H7 (cell line): ENCODE results near the gene EML5. TPM values are rescaled to one million over a fixed set of nuclear protein-coding genes. Genes with fewer than 3 reads are reported as not detected.

Source experiments
- DNase-seq: peaks from one replicate; pipeline ENCODE4 v3.0.0; 2012
- H3K27me3 ChIP-seq: 2 replicates; pipeline ENCODE4 v1.6.0; 2011; ENCODE audit warnings: mild to moderate bottlenecking, low read length; ENCODE audit not compliant: control insufficient read depth, insufficient read depth
- H3K36me3 ChIP-seq: replicated peaks from 2 replicates; pipeline ENCODE4 v1.5.1; 2011; ENCODE audit warnings: low read length; ENCODE audit not compliant: control insufficient read depth, insufficient read depth
- H3K4me3 ChIP-seq: 2 replicates; pipeline ENCODE4 v1.5.1; 2011; ENCODE audit warnings: low read depth, mild to moderate bottlenecking, control low read depth, low read length, moderate library complexity; ENCODE audit not compliant: insufficient read depth
- total RNA-seq: library from RNA; depleted of rRNA; stranded (reverse); fragments of >200 nt; shearing (Covaris generic); gene quantifications from 2 replicates; pipeline ENCODE4 v1.2.3, GENCODE V29; 2014

Gene EML5
- total RNA-seq, 1 experiment from 2014 or later: 0.38 TPM

DNA sequence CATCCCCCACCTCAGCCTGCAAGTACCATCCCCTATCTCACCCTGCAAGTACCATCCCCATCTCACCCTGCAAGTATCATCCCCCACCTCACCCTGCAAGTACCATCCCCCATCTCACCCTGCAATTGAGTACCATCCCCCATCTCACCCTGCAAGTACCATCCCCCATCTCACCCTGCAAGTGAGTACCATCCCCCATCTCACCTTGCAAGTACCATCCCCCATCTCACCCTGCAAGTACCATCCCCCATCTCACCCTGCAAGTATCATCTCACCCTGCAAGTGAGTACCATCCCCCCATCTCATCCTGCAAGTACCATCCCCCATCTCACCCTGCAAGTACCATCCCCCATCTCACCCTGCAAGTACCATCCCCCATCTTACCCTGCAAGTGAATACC lies 184.9 kb downstream of the EML5 start:
- Histone ChIP-seq H3K27me3 (no peaks in the 10 kb centered on the region), H3K4me3 (no peak overlapping the region), H3K36me3 (peaks cover 33% of the 10 kb centered on the region)
- no peak for DNase-seq

DNA sequence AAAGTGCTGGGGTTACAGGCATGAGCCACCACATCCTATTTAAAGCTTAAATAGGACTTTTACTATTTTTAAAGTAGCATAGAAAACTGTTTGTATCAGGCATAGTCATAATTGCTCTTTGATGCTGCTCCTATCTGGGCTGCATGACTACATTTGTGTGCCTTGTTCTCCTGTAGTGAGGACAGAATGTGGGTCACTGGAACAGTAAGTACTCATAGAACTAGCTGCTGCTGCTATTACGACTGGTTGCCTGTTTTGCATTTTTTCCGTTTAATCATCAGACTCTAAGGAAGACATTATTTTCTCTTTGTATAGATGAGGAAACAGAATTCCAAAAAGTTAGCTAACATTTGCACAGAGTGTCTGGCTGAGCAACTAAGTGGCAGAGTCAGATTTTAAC lies 187.2 kb downstream of the EML5 start:
- no peak for DNase-seq
- H3K36me3 ChIP-seq: peaks cover 28% of the 10 kb centered on the region
- H3K4me3 ChIP-seq: no peak overlapping the region
- H3K27me3 ChIP-seq: no peaks in the 10 kb centered on the region

DNA sequence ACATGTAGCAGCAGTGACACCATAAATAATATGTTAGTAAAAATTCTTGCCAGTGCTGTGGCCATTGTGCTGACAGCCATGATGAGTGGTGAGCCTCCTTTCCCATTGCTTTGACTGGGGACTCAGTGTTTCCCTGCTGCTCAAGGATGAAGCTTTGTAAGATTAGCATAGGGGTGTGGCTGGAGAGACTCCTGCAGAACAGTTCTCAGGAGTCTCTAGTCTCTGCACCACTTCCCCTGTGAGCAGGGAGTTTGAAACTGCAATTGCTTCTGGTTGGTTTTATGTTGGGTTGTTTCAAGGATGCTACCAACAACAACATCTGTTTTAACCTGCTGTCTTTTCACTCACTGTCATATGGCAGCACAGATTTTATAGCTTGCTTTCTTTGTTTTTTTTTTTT lies 188.5 kb downstream of the EML5 start:
- H3K4me3 ChIP-seq: no peak overlapping the region
- no peaks in the 10 kb centered on the region for H3K27me3 ChIP-seq
- H3K36me3 ChIP-seq: peaks cover 26% of the 10 kb centered on the region
- no peak for DNase-seq

DNA sequence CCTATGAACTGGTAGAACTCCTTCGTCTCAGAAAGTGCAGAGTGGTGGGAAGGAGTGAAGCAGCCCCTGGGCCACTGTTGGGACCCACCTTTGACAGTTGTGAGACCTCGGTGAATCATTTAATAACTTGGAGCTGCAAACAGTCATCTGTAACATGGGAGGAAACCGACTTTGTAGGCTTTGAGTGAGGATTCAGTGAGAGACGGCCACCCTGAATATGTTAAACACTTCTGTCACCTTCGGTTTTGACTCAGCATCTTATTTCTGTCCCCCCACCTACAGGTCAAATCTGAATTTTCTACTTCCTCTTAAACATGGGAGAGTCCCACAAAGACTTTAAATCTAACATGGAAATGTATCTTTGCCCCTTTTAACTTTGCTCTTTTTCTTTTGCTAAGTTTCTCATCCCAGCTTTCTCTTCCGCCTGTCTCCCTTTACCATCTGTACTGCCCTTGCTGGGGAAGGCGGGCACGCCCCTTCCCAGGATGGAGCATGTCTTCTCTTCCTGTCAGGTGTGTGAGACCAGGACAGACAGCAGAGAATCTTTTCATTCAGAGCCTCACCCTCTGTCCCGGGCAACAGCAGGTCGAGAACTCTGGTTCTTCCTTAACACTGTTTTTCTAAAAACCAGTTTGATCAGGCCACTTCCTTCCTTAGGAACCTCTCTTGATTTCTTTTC lies 192.9 kb downstream of the EML5 start:
- Histone ChIP-seq H3K27me3 (no peaks in the 10 kb centered on the region), H3K36me3 (peaks cover 30% of the 10 kb centered on the region), H3K4me3 (no peak overlapping the region)
- DNase-seq: no peak

DNA sequence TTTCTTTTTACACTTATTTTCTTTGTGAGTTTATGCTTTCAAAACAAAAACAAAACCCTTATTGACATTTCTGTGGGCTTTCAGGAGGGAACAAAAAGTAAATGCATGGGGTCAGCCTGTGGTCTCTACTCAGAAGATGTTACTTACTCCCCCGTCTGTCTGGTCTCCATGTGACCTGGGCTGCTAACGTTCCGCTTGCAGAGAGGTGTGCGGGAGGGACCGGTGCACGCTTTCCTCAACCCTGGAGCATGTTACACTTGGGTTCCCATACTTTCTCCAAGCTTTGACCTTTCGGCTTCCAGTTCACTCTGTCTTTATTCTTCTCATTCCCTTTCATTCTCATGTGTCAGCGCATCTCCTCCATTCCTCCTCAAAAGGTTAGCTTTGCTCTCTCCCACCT lies 193.4 kb downstream of the EML5 start:
- no peaks in the 10 kb centered on the region for H3K27me3 ChIP-seq
- peaks cover 30% of the 10 kb centered on the region for H3K36me3 ChIP-seq

DNA sequence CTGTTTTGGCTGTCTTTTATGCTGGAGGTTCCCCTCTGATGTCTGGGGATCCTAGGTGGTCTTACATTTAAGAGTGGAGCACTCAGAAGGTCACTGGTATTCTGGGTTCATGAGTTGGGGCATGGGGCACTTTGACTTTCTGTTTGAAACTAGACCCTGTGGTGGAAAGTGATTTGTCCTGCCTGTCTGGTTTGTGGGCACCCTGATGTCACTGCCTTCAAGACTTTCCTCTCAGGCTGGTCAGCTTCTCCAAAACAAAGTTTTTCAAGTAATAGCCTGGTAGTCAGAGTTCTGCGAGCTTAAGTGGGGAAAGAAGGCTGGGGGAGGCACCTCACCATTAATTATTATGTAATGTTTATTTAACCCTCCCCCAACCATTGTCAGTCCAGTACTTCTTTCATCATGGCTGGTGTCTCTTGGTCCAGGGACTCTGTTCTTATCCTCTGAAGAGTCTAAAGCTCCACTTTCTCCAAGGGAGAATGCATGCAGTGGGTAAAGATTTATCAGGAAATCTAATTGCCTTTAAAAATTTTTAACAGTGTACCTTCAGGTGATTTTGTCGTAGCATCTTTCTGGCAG lies 194.6 kb downstream of the EML5 start:
- peaks cover 30% of the 10 kb centered on the region for H3K36me3 ChIP-seq
- DNase-seq: no peak
- no peaks in the 10 kb centered on the region for H3K27me3 ChIP-seq
- no peak overlapping the region for H3K4me3 ChIP-seq

More for the DNA sequence above, 193.4 kb downstream of the EML5 start:
- no peak for DNase-seq
- no peak overlapping the region for H3K4me3 ChIP-seq

DNA sequence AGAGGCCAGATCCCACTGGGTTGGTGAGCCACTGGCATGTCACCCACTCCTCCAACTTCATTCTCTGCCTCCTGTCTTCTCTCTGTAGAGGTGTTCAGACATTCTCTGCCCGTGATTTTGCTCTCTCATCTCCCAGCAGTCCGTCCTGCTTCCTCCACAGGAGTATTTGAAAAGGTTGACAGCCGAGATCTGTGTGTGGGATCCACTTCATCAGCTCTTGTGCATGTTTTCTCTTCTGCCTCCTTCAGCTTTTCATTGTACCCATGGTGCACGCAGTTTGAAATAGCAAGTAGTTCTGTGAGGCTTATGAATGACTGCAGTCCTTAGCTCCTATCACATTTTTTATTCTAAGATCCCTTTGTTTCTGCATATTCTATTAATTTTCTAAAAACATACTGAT lies 195.2 kb downstream of the EML5 start:
- DNase-seq: no peak
- Histone ChIP-seq H3K4me3 (no peak overlapping the region), H3K27me3 (no peaks in the 10 kb centered on the region), H3K36me3 (peaks cover 25% of the 10 kb centered on the region)

DNA sequence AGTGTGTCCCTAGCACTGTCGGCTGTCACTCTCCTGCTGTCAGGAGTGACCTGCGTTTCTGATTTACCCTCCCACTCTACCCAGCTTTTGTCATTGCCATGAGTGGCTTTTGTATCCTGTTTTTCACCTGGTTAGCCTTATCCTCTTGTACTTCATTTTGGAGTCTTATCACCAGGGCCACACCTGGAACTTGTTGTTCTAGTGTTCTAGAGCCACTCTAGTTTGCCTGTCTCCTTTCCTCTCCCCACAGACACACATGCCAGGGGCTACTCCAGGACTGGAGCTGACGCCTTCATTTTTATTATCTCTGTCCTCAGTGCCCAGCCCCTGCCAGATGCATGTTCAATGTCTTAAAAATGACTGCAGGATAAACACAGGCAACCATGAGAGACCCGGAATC lies 195.7 kb downstream of the EML5 start:
- Histone ChIP-seq H3K27me3 (no peaks in the 10 kb centered on the region), H3K4me3 (no peak overlapping the region), H3K36me3 (peaks cover 25% of the 10 kb centered on the region)
- no peak for DNase-seq

DNA sequence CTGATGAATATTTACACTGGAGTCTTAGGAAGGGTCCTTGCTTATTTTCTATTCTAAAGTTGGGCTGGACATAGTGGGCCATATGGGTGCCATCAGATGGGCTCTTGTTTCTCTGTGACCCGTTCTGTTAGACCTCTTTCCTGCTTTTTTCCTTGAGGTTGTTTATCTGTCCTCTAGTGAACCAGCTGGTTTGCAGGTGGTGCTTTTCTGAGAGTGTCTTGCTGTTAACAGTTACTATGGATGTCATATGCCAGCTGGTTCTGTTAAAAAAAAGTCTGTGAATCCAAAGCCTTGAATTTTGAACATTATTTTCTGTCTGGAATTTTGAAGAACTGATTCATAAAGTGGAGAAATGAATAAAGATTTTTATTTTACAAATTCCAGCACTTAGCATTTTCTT lies 200.7 kb downstream of the EML5 start:
- Histone ChIP-seq H3K27me3 (no peaks in the 10 kb centered on the region), H3K4me3 (no peak overlapping the region), H3K36me3 (peaks cover 12% of the 10 kb centered on the region)
- no peak for DNase-seq

DNA sequence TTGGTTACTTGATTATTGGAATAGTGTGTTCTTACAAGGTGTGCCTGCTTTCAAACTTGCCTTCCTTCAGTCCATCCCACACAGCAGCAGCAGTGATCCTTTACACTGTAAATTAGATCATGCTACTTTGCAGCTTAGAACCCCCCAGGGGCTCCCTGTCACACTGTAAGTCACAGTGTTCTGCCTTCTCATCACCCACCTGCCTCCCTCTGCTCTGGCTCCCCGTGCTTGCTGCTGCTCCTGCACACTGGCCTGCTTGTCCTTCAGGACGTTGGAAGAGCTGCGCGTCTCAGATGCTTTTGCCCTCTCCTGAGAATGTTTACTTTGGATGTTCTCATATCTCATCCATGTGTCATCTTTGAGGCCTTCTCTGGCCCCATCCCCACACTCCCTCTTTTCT lies 202.6 kb downstream of the EML5 start:
- DNase-seq: no peak
- Histone ChIP-seq H3K36me3 (peaks cover 9% of the 10 kb centered on the region), H3K27me3 (no peaks in the 10 kb centered on the region), H3K4me3 (no peak overlapping the region)

DNA sequence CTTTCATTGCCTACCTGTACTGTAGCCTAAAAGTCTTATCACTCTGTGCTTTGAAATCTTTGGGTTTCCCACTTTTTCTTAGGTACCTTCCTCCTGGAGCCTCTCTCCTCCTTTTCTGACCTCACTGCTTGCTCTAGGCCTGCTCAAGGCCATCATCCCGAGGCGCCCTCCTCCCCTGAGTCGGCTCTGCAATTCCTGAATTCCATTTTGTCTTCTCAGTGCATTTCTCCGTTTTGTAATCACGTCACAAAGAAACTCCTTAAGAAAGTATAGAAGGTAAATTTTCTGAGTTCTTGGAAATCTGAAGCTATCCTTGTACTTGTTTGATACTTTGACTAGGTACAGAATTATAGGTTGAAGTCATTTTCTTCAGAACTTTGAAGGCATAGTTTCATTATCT lies 204.7 kb downstream of the EML5 start:
- no peak for DNase-seq
- Histone ChIP-seq H3K4me3 (no peak overlapping the region), H3K36me3 (peaks cover 9% of the 10 kb centered on the region), H3K27me3 (no peaks in the 10 kb centered on the region)

DNA sequence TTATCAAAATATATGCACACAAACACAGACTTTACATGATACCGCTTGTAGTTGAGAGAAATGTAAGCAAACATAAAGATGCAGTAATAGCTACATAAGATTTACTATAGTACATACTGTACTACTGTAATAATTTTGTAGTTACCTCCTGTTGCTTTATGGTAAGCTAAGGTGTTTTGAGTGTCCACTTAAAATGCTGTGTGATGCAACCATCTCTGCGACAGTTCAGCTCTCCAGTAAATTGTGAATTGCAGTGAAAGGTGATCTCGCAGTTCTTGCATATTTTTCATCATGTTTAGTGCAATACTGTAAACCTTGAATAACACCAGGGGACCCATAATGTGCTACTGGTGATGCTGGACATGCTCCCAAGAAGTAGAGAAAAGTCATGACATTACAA lies 208.3 kb downstream of the EML5 start:
- Histone ChIP-seq H3K4me3 (no peak overlapping the region), H3K27me3 (no peaks in the 10 kb centered on the region), H3K36me3 (peaks cover 9% of the 10 kb centered on the region)
- DNase-seq: no peak

DNA sequence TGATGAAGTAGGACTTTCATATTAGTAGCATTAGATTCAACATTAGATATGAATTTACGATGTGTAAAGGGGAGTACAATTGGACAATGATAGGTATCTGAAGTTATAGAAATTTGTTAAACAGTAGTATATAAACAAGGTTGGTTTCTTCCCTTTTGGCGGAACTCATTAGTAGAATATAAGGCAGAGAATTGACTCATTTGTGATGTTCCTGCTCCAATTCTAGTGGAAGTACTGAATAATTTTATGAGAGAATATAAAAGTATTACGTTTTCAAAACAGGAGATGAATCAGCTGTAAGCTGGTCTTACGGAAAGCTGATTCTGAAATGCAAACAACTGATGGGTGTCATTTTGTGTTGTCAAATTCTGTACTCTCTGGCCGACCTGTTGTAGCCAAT lies 216.5 kb downstream of the EML5 start:
- peaks cover 35% of the 10 kb centered on the region for H3K36me3 ChIP-seq
- H3K27me3 ChIP-seq: no peaks in the 10 kb centered on the region
- no peak for DNase-seq

DNA sequence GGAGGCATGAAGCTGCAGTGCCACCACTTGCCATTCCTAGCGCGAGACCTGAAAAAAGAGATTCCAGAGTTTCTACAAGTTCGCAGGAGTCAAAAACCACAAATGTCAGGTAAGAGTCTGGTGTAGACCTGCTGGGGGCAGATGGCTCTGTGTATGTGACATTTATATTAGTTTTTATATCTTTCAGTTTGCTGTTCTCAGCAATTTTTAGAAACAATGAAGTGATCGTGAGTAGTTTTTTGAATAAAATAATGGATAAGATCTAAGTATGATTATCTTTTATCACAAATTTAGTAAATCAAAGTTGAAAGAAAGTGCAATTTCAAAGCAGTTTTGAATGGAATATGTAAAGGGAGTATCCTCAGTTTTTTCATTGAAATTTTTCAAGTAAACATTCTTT lies 220.6 kb downstream of the EML5 start:
- Histone ChIP-seq H3K27me3 (no peaks in the 10 kb centered on the region), H3K36me3 (peaks cover 31% of the 10 kb centered on the region), H3K4me3 (no peak overlapping the region)
- DNase-seq: no peak

More for the DNA sequence above, 216.5 kb downstream of the EML5 start:
- no peak overlapping the region for H3K4me3 ChIP-seq

DNA sequence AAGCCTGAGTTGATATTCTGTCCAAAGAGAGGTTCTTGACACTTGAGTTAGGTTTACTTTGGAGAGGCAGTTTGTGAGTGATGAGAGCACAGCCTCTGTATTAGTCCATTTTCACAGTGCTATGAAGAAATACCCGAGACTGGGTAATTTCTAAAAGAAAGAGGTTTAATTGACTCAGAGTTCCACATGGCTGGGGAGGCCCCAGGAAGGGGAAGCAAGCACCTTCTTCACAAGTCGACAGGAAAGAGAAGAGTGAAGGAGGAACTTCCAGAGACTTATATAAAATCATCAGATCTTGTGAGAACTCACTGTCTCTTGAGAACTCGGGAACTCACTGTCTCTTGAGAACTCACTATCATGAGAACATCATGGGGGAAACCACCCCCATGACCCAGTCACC lies 224.6 kb downstream of the EML5 start:
- no peak overlapping the region for H3K4me3 ChIP-seq
- no peak for DNase-seq
- H3K36me3 ChIP-seq: peaks cover 25% of the 10 kb centered on the region
- no peaks in the 10 kb centered on the region for H3K27me3 ChIP-seq

DNA sequence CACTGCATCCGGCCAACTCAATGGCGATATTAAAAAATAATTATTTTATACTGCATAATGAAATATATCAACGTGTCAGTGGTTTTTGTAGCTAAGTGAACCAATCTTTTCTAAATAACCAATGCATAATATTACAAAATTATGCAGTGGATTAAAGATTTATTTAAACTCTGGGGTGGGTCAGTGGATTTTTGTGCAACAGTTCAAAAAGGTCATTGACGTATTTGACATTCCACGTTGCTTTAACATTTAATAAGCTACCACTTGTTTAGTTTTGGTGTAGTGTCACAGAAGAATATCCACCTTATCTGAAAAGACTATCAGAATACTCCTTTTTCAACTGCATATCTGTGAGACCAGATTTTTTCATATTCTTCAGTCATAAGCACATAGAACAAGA lies 227.3 kb downstream of the EML5 start:
- peaks cover 15% of the 10 kb centered on the region for H3K36me3 ChIP-seq
- no peak overlapping the region for H3K4me3 ChIP-seq
- DNase-seq: no peak
- H3K27me3 ChIP-seq: no peaks in the 10 kb centered on the region
